PC-3 (cell line): ENCODE measurements around the gene PFAS.

ENCODE experiments used
- EZH2 ChIP-seq: fragments of 300-600 bp; sonication (generic); IDR thresholded peaks from one replicate; pipeline ENCODE4 v1.6.1; 2017; ENCODE audit warnings: antibody characterized with exemption, mild to moderate bottlenecking, low read length; ENCODE audit not compliant: unreplicated experiment
- TF ChIP-seq, protein P1 (sequence below): fragments of 300-600 bp; sonication (generic); conservative IDR thresholded peaks from 2 replicates; pipeline ENCODE4 v1.5.1; 2017; ENCODE audit warnings: antibody characterized with exemption, low read depth, mild to moderate bottlenecking, low read length

DNA sequence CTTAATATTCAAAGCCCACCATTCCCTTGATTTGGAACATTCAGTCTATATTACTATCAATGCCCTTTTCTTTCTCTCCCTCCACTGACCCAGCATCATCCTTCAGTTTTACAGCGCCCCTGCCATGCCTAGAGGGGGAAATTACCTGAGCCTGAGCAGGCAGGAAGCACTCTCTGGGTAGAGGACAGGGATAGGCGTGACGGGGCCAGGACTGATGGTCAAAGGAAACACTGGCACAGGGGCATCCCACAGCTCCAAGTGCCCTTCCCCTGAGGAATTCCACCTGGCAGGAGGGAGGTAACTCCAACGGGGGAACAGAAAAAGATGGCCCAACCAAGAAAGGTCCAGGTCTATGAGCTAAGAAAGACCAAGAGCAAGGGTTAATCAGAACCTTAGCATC is 11.2 kb upstream of the PFAS start:
- TF ChIP-seq, protein P1, sequence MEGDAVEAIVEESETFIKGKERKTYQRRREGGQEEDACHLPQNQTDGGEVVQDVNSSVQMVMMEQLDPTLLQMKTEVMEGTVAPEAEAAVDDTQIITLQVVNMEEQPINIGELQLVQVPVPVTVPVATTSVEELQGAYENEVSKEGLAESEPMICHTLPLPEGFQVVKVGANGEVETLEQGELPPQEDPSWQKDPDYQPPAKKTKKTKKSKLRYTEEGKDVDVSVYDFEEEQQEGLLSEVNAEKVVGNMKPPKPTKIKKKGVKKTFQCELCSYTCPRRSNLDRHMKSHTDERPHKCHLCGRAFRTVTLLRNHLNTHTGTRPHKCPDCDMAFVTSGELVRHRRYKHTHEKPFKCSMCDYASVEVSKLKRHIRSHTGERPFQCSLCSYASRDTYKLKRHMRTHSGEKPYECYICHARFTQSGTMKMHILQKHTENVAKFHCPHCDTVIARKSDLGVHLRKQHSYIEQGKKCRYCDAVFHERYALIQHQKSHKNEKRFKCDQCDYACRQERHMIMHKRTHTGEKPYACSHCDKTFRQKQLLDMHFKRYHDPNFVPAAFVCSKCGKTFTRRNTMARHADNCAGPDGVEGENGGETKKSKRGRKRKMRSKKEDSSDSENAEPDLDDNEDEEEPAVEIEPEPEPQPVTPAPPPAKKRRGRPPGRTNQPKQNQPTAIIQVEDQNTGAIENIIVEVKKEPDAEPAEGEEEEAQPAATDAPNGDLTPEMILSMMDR: no peak
- TF ChIP-seq EZH2: no peak
